Measurements from ENCODE around the gene MMP28.
"Not testable (repeated sequence)": the region's sequence is repeated elsewhere in the genome, so short reads cannot be mapped to it uniquely, and the experiment has no call there.

MMP28 gene

DNA sequence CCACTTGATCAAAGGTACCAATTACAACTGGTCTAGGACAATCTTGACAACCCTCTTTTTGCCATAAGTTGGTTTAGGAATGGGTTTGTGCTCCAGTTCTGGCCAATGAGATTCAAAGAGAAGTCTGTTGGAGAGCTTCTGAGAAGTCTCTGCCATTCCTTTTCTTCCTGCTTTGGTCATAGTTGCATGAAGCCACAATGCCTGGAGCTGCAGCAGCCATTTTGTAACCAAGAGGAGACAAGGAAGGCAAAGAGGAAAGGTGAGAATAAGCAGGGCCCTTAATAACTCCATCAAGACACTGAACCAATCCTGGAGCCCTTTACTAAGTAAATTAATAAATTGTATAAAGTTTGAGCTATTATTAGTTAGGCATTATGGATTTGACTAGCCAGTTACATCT lies 38.2 kb downstream of the MMP28 start:
- no peaks in the 10 kb centered on the region for H3K36me3 ChIP-seq (ENCODE audit: control insufficient read depth, insufficient read depth, low read length)
- no peaks in the 10 kb centered on the region for H3K27me3 ChIP-seq (ENCODE audit: control insufficient read depth, insufficient read depth, low read length)
- no peak overlapping the region for H2AFZ ChIP-seq
- H3K79me2 ChIP-seq: no peaks in the 10 kb centered on the region
- no peak overlapping the region for H3K27ac ChIP-seq
- H3K4me3 ChIP-seq (ENCODE audit: low read depth, low read length): no peak overlapping the region
- H3K9me3 ChIP-seq (ENCODE audit: control insufficient read depth, low read length): no peaks in the 10 kb centered on the region
- no peak overlapping the region for H3K4me2 ChIP-seq (ENCODE audit: low read length)
- no peak for TF ChIP-seq CTCF (IDR thresholded peaks at IDR 0.05)
- no peak overlapping the region for H3K9ac ChIP-seq
- no peaks in the 10 kb centered on the region for H3K4me1 ChIP-seq

DNA sequence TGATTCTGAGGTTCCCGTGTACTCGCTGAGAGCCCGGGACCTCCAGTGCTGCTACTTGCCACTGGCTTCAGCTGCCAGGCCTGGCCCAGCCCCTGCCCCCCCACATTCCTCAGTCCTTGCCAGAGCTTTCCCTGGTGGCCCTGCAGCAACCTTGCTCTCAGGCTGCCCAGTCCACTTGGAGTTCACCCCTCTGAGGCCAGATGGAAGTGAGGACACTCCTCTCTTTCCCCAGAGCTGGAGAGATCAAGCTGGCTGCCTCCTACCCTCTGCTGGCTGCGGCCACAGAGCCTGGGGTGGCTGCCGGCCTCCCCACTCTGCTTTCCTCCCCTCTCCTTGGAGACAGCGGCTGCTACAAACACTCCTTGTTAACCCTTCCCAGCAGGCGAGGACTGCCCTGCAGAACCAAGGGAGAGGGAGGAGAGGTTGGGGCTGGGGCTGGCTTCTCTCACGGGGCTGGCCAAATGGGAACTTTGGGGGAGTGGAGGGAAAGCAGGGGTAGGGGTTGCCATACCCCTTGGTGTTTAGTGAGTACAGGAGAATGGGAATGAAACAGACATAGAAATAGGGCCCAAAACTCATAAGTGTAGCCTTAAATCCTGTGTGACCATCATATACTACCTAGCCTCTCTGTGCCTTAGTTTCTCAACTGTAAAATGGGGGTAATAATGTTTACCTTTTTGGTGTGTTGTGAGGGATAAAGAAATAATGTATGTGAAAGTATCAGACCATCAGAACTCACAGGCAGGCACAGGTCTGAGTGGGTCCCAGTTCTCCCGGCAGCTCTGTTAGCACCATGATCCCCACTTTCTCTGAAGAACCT lies 42.3 kb downstream of the MMP28 start, which contains the start of gene GAS2L2:
GAS2L2 (minus strand) TSS at position 295 of the 820 bp plus-strand sequence. CDS start 389 bp downstream, outside the sequence.
- no peak within 1 kb of the TSS for H3K4me3 ChIP-seq (ENCODE audit: low read depth, low read length)
- no peak within 1 kb of the TSS for H3K9ac ChIP-seq
- H3K4me1 ChIP-seq: peaks cover 14% of the 10 kb centered on the region
- no peak within 1 kb of the TSS for H3K4me2 ChIP-seq (ENCODE audit: low read length)
- H3K79me2 ChIP-seq: no peaks in the 10 kb centered on the region
- H2AFZ ChIP-seq: no peak within 1 kb of the TSS
- H3K36me3 ChIP-seq (ENCODE audit: control insufficient read depth, insufficient read depth, low read length): no peaks in the 10 kb centered on the region
- H3K27ac ChIP-seq: no peak within 1 kb of the TSS
- TF ChIP-seq CTCF (IDR thresholded peaks at IDR 0.05): no peak
- no peaks in the 10 kb centered on the region for H3K9me3 ChIP-seq (ENCODE audit: control insufficient read depth, low read length)
- H3K27me3 ChIP-seq (ENCODE audit: control insufficient read depth, insufficient read depth, low read length): no peaks in the 10 kb centered on the region

GRCh38 chr17:35752471-35752870 lies 43.0 kb downstream of the MMP28 start:
- no peaks in the 10 kb centered on the region for H3K79me2 ChIP-seq
- H3K9me3 ChIP-seq (ENCODE audit: control insufficient read depth, low read length): no peaks in the 10 kb centered on the region
- H3K9ac ChIP-seq: no peak overlapping the region
- no peak overlapping the region for H3K27ac ChIP-seq
- H3K36me3 ChIP-seq (ENCODE audit: control insufficient read depth, insufficient read depth, low read length): no peaks in the 10 kb centered on the region
- H3K27me3 ChIP-seq (ENCODE audit: control insufficient read depth, insufficient read depth, low read length): no peaks in the 10 kb centered on the region
- H3K4me2 ChIP-seq (ENCODE audit: low read length): no peak overlapping the region
- H2AFZ ChIP-seq: no peak overlapping the region
- no peak overlapping the region for H3K4me3 ChIP-seq (ENCODE audit: low read depth, low read length)
- no peak for TF ChIP-seq CTCF (IDR thresholded peaks at IDR 0.05)
- peaks cover 20% of the 10 kb centered on the region for H3K4me1 ChIP-seq

- not testable (repeated sequence) for H3K4me3 ChIP-seq (ENCODE audit: low read depth, low read length); H2AFZ ChIP-seq; H3K79me2 ChIP-seq; H3K27me3 ChIP-seq (ENCODE audit: control insufficient read depth, insufficient read depth, low read length); H3K9ac ChIP-seq; H3K27ac ChIP-seq; H3K36me3 ChIP-seq (ENCODE audit: control insufficient read depth, insufficient read depth, low read length); H3K9me3 ChIP-seq (ENCODE audit: control insufficient read depth, low read length); H3K4me2 ChIP-seq (ENCODE audit: low read length)
- peaks cover 20% of the 10 kb centered on the region for H3K4me1 ChIP-seq
These were observed 43.9 kb downstream of the MMP28 start for GRCh38 chr17:35751541-35751940.

DNA sequence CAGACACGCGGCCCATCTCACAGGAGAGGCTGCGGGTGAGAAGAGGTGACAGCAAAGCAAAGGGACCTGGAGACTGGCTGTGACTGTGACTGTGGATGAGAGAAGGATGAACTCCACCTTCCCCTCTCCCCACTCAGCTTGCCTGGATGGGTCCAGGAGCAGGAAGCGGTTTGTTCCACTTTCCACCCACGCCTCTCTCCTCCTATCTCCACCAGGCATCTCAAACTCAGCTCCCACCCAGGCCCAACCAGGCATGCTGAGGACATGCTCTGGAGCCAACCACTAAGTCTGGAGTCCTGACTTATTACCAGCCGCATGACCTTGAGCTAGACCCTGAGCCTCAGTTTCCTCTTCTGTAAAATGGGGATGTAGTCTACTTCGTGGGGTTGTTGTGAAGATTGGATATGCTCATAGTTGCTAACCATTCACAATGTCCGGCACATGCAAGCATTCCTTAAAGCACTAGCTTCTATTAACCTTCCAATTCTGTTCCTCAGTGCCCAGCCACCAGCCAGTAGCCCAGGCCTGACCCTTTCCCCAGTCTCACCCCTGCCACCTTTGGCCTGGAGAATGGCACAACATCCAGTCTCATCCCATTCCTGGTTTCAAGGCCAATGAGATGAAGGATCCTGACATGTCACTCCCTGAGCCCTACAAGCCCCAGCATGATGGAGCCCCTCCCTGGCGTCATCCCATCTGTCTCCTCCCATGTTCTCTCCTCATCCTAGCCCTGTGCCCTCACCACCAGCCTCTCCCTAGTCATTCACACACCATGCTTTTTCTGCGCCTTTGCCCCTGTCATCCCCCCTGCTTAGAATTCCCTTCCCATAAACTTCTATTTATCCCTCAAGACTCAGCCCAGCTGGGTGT lies 44.7 kb downstream of the MMP28 start:
- no peaks in the 10 kb centered on the region for H3K79me2 ChIP-seq
- H3K27me3 ChIP-seq (ENCODE audit: control insufficient read depth, insufficient read depth, low read length): no peaks in the 10 kb centered on the region
- no peak overlapping the region for H3K27ac ChIP-seq

More for the DNA sequence above, 44.7 kb downstream of the MMP28 start:
- peaks cover 20% of the 10 kb centered on the region for H3K4me1 ChIP-seq
- H3K36me3 ChIP-seq (ENCODE audit: control insufficient read depth, insufficient read depth, low read length): no peaks in the 10 kb centered on the region
- H2AFZ ChIP-seq: peak overlapping the region; percentile 74
- TF ChIP-seq CTCF (IDR thresholded peaks at IDR 0.05): no peak
- H3K9ac ChIP-seq: no peak overlapping the region
- no peak overlapping the region for H3K4me3 ChIP-seq (ENCODE audit: low read depth, low read length)
- H3K9me3 ChIP-seq (ENCODE audit: control insufficient read depth, low read length): no peaks in the 10 kb centered on the region
- no peak overlapping the region for H3K4me2 ChIP-seq (ENCODE audit: low read length)

All from parathyroid adenoma (tissue), 2 donors.